ENCODE measurements around the gene IL17RD. TPM values are rescaled to one million over a fixed set of nuclear protein-coding genes. Genes with fewer than 3 reads are reported as not detected.

IL17RD gene
- total RNA-seq, 1 donor from 2014 or later: 47.4 TPM

DNA sequence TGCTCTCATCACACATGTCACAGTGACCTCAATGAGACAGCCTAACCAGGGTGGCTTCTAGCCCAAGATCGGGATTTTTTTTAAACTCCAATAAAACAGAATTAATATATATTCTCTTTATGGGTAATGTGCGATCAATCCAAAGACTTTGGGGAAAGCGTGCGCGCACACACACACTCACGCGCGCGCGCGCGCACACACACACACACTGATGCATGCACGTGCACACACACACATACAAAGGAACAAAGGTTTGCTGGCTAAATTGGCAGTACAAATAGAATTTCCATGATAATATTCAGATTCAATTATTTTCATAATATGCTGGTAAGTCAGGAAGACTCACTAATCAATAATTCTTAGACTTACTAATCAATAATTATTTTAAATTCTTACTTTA, 19.3 kb downstream of the IL17RD start:
- TF ChIP-seq, protein P1, sequence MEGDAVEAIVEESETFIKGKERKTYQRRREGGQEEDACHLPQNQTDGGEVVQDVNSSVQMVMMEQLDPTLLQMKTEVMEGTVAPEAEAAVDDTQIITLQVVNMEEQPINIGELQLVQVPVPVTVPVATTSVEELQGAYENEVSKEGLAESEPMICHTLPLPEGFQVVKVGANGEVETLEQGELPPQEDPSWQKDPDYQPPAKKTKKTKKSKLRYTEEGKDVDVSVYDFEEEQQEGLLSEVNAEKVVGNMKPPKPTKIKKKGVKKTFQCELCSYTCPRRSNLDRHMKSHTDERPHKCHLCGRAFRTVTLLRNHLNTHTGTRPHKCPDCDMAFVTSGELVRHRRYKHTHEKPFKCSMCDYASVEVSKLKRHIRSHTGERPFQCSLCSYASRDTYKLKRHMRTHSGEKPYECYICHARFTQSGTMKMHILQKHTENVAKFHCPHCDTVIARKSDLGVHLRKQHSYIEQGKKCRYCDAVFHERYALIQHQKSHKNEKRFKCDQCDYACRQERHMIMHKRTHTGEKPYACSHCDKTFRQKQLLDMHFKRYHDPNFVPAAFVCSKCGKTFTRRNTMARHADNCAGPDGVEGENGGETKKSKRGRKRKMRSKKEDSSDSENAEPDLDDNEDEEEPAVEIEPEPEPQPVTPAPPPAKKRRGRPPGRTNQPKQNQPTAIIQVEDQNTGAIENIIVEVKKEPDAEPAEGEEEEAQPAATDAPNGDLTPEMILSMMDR (conservative IDR thresholded peaks at IDR 0.05): no peak
- no peak overlapping the region for H3K4me3 Mint-ChIP-seq
- peaks cover 11% of the 10 kb centered on the region for H3K36me3 Mint-ChIP-seq
- no peaks in the 10 kb centered on the region for H3K27me3 Mint-ChIP-seq
- no peak for DNase-seq (ENCODE audit: extremely low spot score, unreplicated experiment)
- H3K9me3 Mint-ChIP-seq: no peaks in the 10 kb centered on the region
- H3K27ac Mint-ChIP-seq: no peak overlapping the region
- H3K4me1 Mint-ChIP-seq (ENCODE audit: unreplicated experiment): peaks cover 52% of the 10 kb centered on the region

DNA sequence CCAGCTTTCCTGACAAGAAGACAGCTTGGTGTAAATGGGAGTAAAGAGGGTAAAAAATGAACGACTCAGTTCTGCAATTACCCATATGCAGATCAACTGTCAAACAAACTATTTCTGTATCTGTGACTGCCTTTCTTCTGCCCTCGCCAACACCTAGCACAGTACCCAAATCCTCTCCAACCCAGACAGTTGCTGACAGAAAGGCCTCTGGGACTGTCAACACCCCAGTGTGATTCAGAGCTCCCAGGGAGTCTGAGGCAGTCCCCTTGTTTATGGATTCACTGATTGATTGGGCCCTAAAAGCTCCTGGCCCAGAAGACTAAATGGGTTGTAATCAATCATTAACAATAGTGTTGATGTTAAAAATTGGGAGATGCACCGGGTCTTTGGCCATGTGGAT, 20.2 kb downstream of the IL17RD start:
- no peak overlapping the region for H3K4me3 Mint-ChIP-seq
- H3K27me3 Mint-ChIP-seq: no peaks in the 10 kb centered on the region
- TF ChIP-seq, protein P1 (conservative IDR thresholded peaks at IDR 0.05): no peak
- no peak for DNase-seq (ENCODE audit: extremely low spot score, unreplicated experiment)
- peaks cover 11% of the 10 kb centered on the region for H3K36me3 Mint-ChIP-seq
- no peak overlapping the region for H3K27ac Mint-ChIP-seq
- no peaks in the 10 kb centered on the region for H3K9me3 Mint-ChIP-seq
- H3K4me1 Mint-ChIP-seq (ENCODE audit: unreplicated experiment): peaks cover 46% of the 10 kb centered on the region

DNA sequence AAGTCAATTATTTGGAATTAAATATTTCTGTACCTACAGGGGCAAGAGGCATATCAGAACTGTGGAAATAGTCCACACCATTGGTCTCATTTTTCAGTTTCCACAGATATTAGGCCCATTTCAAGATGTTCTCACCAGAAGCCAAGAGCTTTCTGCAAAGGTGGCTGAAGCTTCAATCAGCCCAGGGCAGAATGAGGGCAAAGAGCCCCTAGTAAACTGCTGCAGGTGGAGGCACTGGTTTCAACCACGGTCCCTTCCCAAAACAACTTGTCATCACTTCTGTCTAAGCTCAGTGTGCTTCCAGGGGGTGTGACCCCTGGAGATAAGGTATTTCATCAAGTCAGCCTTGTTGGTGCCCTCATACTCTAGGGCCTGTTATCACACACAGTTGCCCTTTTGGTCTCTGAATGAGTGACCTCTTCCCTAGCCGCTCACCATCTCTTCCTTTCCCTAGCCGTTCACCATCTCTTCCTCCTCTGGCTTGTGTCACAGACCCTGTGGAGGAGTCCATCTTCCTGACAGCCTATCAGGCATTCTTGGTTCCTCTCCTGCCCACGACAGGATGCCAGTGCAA, 21.2 kb downstream of the IL17RD start:
- no peak for DNase-seq (ENCODE audit: extremely low spot score, unreplicated experiment)
- Mint-ChIP-seq H3K4me1 (ENCODE audit: unreplicated experiment) (peaks cover 44% of the 10 kb centered on the region), H3K27ac (no peak overlapping the region), H3K27me3 (no peaks in the 10 kb centered on the region), H3K4me3 (peak overlapping the region; percentile 38), H3K9me3 (no peaks in the 10 kb centered on the region), H3K36me3 (peaks cover 11% of the 10 kb centered on the region)
- TF ChIP-seq, protein P1 (conservative IDR thresholded peaks at IDR 0.05): no peak

DNA sequence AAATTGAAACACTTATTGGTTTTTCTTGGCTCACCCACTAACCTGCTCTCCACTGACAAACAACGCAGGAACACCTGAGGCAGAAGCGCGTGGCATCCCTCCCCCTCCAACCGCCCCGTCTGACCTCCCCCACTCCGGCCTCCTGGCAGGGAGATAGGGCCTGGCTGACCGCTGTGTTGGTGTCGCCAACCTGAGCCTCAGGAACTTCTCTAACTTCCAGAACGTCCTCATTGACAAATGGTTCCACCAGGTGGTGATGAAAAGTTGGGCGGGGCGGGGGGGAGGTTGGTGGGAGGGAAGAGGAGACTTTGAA, 22.8 kb downstream of the IL17RD start:
- Mint-ChIP-seq H3K9me3 (no peaks in the 10 kb centered on the region), H3K27ac (no peak overlapping the region), H3K4me3 (no peak overlapping the region), H3K27me3 (no peaks in the 10 kb centered on the region), H3K4me1 (ENCODE audit: unreplicated experiment) (peaks cover 39% of the 10 kb centered on the region), H3K36me3 (peaks cover 8% of the 10 kb centered on the region)
- DNase-seq (ENCODE audit: extremely low spot score, unreplicated experiment): no peak
- TF ChIP-seq, protein P1 (conservative IDR thresholded peaks at IDR 0.05): no peak

DNA sequence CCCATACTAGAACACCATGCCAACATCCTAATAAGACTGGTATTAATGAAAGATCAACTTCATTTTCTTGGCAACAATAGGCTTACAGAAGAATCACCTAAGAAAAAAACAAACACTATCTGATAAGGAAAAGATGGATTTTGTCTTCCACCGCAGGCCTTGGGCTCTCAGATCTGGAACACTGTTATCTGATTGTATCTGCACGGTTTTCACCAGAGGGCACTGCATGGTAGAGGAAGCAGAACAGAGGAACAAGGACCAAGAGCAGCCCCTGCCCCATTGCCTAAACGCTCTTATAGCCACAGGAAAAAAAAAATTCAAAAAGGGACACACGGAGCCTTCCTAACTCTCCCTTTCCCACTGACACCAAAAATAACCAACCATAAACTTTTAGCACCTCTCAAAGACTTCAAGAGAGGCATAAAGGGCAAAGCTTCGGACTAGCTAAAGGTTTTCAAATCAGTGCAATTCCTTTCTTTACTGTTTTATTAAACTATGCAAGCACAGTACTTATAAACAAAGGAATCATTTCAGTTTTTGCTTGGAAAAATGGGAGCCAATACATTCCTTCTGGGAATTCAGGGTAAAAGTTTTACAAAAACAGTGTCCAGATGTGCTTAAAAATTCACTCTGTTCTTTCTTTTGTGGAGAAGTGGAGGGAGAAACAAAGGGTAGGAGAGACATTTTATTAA, 23.3 kb downstream of the IL17RD start:
- Mint-ChIP-seq H3K9me3 (no peaks in the 10 kb centered on the region), H3K27ac (peak overlapping the region; percentile 26), H3K4me1 (ENCODE audit: unreplicated experiment) (peaks cover 39% of the 10 kb centered on the region)

More for the DNA sequence above, 23.3 kb downstream of the IL17RD start:
- DNase-seq (ENCODE audit: extremely low spot score, unreplicated experiment): no peak
- Mint-ChIP-seq H3K27me3 (no peaks in the 10 kb centered on the region), H3K4me3 (peak overlapping the region; percentile 15), H3K36me3 (peaks cover 6% of the 10 kb centered on the region)
- TF ChIP-seq, protein P1 (conservative IDR thresholded peaks at IDR 0.05): peak; percentile 23

All from type B pancreatic cell (in vitro differentiated cells).